Cardiac muscle cell (in vitro differentiated cells and primary cell): ENCODE data around the gene TTBK1. TPM values are rescaled to one million over a fixed set of nuclear protein-coding genes. Genes with fewer than 3 reads are reported as not detected.
A peak's percentile ranks its signal among the peaks of the same experiment; 100 is the strongest.

Source experiments
- DNase-seq, 2 donors: peaks; one replicate each; pipeline versions ENCODE4 v3.0.0 to v3.0.0-alpha.2; 2010 to 2017; ENCODE audit warnings: low read depth in 1 of 2, low spot score in 1 of 2
- H3K27ac ChIP-seq: fragments of 200-600 bp; sonication (generic); 2 replicates; pipeline ENCODE4 v1.5.1; 2016
- H3K27me3 ChIP-seq: fragments of 200-600 bp; sonication (generic); 2 replicates; pipeline ENCODE4 v1.6.0; 2016; ENCODE audit warnings: control low read depth
- H3K36me3 ChIP-seq: fragments of 200-600 bp; sonication (generic); 2 replicates; pipeline ENCODE4 v1.5.1; 2016; ENCODE audit warnings: control low read depth
- H3K4me1 ChIP-seq: fragments of 200-600 bp; sonication (generic); 2 replicates; pipeline ENCODE4 v1.8.1; 2017; ENCODE audit warnings: low read depth, mild to moderate bottlenecking, mixed run types
- H3K4me3 ChIP-seq: fragments of 200-600 bp; sonication (generic); 2 replicates; pipeline ENCODE4 v1.5.1; 2016; ENCODE audit warnings: mild to moderate bottlenecking
- H3K9me3 ChIP-seq: fragments of 200-600 bp; sonication (generic); 2 replicates; pipeline ENCODE4 v1.5.1; 2017; ENCODE audit warnings: low read depth, mild to moderate bottlenecking, control low read depth
- polyA plus RNA-seq: library from polyadenylated mRNA; unstranded; fragments of >200 nt; fragmentation: Nextera tagmentation; extraction: Ambion mirVana; gene quantifications from 2 replicates; pipeline ENCODE4 v1.2.1, GENCODE V29; 2016
- total RNA-seq: library from RNA; depleted of rRNA; stranded (reverse); fragments of >200 nt; gene quantifications from 2 replicates; pipeline ENCODE4 v1.2.3, GENCODE V29; 2016
- TF ChIP-seq, protein P1 (sequence below): IDR thresholded peaks from 2 replicates; pipeline ENCODE4 v1.5.1; 2012; ENCODE audit warnings: low read depth, mild to moderate bottlenecking, low read length

The TTBK1 gene
- total and polyA plus RNA-seq, 2 experiments from 2014 or later = 0.15 to 1.0 TPM

DNA sequence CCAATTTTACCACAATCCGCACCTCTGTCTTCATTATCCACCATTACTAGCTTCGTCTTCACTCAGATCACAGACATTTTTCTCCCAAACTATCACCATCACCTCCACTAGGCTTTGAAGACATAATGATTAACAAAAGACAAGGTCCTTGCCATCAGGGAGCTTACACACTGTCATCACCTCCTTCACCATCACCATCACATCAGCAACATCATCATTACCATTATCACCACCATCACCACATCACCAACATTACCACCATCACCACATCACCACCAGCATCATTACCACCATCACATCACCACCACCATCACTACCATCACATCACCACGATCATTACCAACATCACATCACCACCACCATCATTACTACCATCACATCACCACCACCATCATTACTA, 50.4 kb downstream of the TTBK1 start:
- Histone ChIP-seq H3K27me3 (no peaks in the 10 kb centered on the region), H3K9me3 (no peaks in the 10 kb centered on the region), H3K4me3 (no peak overlapping the region), H3K27ac (no peak overlapping the region), H3K4me1 (no peaks in the 10 kb centered on the region), H3K36me3 (no peaks in the 10 kb centered on the region)
- DNase-seq = no peak
- TF ChIP-seq, protein P1, sequence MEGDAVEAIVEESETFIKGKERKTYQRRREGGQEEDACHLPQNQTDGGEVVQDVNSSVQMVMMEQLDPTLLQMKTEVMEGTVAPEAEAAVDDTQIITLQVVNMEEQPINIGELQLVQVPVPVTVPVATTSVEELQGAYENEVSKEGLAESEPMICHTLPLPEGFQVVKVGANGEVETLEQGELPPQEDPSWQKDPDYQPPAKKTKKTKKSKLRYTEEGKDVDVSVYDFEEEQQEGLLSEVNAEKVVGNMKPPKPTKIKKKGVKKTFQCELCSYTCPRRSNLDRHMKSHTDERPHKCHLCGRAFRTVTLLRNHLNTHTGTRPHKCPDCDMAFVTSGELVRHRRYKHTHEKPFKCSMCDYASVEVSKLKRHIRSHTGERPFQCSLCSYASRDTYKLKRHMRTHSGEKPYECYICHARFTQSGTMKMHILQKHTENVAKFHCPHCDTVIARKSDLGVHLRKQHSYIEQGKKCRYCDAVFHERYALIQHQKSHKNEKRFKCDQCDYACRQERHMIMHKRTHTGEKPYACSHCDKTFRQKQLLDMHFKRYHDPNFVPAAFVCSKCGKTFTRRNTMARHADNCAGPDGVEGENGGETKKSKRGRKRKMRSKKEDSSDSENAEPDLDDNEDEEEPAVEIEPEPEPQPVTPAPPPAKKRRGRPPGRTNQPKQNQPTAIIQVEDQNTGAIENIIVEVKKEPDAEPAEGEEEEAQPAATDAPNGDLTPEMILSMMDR = no peak

DNA sequence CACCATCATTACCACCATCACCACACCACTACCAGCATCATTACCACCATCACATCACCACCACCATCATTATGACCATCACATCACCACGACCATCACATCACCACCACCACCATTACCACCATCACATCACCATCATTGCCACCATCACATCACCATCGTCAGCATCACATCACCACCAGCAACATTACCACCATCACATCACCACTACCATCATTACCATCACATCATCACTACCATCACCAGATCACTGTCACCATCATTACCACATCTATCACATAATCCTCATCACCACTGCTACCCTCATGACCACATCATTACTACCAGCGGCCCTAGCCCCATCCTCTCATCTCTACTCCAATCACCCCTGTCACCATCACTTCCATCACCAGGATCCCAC, 51.3 kb downstream of the TTBK1 start:
- no peaks in the 10 kb centered on the region for H3K9me3 ChIP-seq

DNA sequence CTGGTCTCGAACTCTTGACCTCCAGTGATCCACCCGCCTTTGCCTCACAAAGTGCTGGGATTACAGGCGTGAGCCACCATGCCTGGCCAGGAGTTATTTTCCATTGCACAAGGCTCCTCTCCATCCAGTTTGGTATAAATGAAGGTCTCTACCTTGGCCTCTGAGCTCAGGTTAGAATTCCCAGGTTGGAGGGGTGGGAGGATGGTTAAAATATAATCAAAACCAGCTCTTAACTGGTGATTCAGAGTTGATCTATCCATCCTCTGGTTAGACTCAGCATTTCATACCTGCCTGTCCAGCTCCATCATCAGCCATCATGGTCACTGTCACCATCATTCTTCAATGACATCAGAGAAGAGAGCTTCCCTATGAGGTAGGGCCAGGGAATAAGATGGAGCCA, 52.2 kb downstream of the TTBK1 start:
- H3K36me3 ChIP-seq = no peaks in the 10 kb centered on the region
- no peak overlapping the region for H3K4me3 ChIP-seq
- DNase-seq = no peak
- no peaks in the 10 kb centered on the region for H3K4me1 ChIP-seq
- H3K27ac ChIP-seq = no peak overlapping the region
- no peaks in the 10 kb centered on the region for H3K9me3 ChIP-seq
- H3K27me3 ChIP-seq = no peaks in the 10 kb centered on the region
- TF ChIP-seq, protein P1 = no peak

More for the DNA sequence above, 51.3 kb downstream of the TTBK1 start:
- Histone ChIP-seq H3K4me3 (no peak overlapping the region), H3K27ac (no peak overlapping the region), H3K4me1 (no peaks in the 10 kb centered on the region), H3K27me3 (no peaks in the 10 kb centered on the region), H3K36me3 (no peaks in the 10 kb centered on the region)
- no peak for DNase-seq
- TF ChIP-seq, protein P1 = no peak

DNA sequence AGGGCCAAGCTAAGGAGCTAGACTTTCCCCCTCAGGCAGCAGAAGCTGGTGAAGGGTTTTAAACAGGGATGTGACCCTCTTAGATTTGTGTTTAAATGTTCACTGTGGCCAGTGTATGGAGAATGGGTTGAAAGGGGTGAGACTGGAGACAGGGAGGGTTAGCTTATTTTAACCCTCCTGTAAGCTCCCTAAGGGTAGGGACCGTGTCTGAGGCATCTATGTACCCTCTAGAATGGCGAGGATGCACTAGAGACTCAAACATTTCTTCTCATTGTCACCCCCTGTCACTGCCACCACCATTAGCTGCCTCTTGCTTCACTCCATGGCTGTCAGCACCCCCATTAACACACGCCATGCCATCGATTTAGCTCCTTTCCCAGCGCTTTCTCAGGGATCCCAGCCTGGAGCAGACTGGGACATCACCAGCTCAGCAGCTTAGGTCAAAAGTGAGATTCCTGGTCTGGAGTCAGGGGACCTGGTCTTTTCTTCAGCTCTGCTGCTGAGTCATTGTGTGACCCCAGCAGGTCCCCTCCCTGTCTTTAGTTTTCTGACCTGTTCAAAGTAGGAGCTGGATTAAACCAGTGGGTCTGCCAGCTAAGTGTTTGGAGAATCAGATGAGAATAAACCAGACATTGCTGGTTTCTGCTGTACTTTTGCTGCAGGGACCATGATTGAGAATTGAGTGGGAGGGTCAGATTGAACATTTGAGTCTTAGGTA, 53.7 kb downstream of the TTBK1 start:
- no peaks in the 10 kb centered on the region for H3K4me1 ChIP-seq
- H3K4me3 ChIP-seq = no peak overlapping the region
- TF ChIP-seq, protein P1 = no peak
- DNase-seq = no peak
- H3K27ac ChIP-seq = no peak overlapping the region
- no peaks in the 10 kb centered on the region for H3K27me3 ChIP-seq
- H3K9me3 ChIP-seq = no peaks in the 10 kb centered on the region
- no peaks in the 10 kb centered on the region for H3K36me3 ChIP-seq

DNA sequence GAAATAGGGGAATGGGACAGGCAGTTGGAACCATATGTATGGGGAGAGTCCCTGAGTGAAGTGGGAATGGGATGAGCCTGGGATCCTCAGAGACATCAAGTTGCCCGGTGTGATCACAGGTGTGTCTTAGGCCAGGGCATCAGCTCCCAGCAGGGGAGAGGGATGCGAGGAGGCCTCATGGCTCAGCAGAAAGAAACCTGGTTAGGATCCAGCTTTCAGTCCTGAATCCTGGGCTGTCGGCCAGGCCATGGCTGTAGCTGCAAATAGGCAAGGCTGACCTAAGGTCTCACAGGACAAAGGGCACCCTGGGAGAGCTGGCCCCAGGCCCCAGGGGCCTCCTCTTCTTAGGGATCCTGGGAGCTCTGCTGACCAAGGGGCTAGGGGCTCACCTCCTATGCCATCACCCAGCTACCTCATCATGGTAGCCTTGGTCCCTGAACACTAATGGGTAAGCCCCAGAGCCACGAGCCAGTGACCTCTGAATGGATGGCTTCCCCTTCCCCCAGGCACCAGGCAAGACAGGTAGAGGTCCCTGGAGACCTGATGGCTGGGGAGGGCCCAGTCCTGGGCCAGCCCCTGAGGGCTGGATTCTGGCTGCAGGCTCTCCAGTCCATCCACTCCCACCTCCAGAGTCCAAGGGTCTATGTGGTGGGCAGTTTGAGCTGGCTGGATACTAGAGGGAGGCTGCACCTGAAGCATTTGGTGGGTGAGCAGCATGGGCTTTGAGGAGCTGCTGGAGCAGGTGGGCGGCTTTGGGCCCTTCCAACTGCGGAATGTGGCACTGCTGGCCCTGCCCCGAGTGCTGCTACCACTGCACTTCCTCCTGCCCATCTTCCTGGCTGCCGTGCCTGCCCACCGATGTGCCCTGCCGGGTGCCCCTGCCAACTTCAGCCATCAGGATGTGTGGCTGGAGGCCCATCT, 54.6 kb downstream of the TTBK1 start, which contains the start of gene SLC22A7:
TSS of gene SLC22A7 (plus strand) at position 617 of the 921 bp plus-strand sequence. CDS start at position 716, 99 bp downstream.
- H3K27ac ChIP-seq = no peak within 1 kb of the TSS
- no peak within 1 kb of the TSS for H3K4me3 ChIP-seq
- H3K27me3 ChIP-seq = no peaks in the 10 kb centered on the region
- no peaks in the 10 kb centered on the region for H3K9me3 ChIP-seq
- DNase-seq = peak in 1 of 2 donors; percentile 33
- no peaks in the 10 kb centered on the region for H3K36me3 ChIP-seq
- H3K4me1 ChIP-seq = no peaks in the 10 kb centered on the region
- TF ChIP-seq, protein P1 = no peak
